Mucosa of stomach (tissue), 1 donor: ENCODE measurements around the gene PODNL1.

ENCODE experiments used
- H3K27me3 ChIP-seq: one replicate; pipeline ENCODE4 v1.7.0; 2013; ENCODE audit warnings: mild to moderate bottlenecking, low read length; ENCODE audit not compliant: control insufficient read depth, insufficient read depth
- H3K36me3 ChIP-seq: one replicate; pipeline ENCODE4 v1.7.0; 2013; ENCODE audit warnings: low read length; ENCODE audit not compliant: control insufficient read depth, insufficient read depth
- H3K4me1 ChIP-seq: one replicate; pipeline ENCODE4 v1.7.0; 2013; ENCODE audit warnings: mild to moderate bottlenecking, low read length; ENCODE audit not compliant: control insufficient read depth, insufficient read depth
- H3K4me3 ChIP-seq: one replicate; pipeline ENCODE4 v1.7.0; 2013; ENCODE audit warnings: low read length
- H3K9ac ChIP-seq: one replicate; pipeline ENCODE4 v1.7.0; 2013; ENCODE audit warnings: mild to moderate bottlenecking, low read length, moderate library complexity
- H3K9me3 ChIP-seq: one replicate; pipeline ENCODE4 v1.7.0; 2013; ENCODE audit warnings: mild to moderate bottlenecking, low read length, moderate library complexity; ENCODE audit not compliant: control insufficient read depth
- donor health status: Pancreatic carcinoma.

The PODNL1 gene

DNA sequence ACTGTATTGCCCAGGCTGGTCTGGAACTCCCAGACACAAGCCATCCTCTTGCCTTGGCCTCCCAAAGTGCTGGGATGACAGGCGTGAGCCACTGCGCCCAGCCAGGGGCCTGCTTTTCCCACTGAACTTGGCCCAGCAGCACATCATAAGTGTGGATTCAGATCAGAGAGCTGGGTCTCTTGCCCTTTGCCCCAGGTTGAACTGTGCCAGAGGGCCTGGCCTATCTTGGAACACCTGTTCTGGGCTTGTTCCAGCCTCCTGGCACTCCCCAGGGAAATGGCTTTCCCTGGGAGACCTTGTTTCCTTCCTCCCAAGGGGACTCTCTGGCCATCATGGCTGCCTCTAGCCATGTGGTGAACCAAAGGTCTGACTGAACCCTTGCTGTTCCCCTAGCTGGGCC, 28.8 kb downstream of the PODNL1 start:
- Histone ChIP-seq H3K9me3 (no peaks in the 10 kb centered on the region), H3K4me3 (no peak overlapping the region), H3K9ac (no peak overlapping the region), H3K4me1 (peaks cover 11% of the 10 kb centered on the region), H3K36me3 (no peaks in the 10 kb centered on the region), H3K27me3 (no peaks in the 10 kb centered on the region)

GRCh38 chr19:13908674-13909073, 29.5 kb downstream of the PODNL1 start:
- Histone ChIP-seq H3K9ac (no peak overlapping the region), H3K4me1 (peaks cover 11% of the 10 kb centered on the region), H3K9me3 (no peaks in the 10 kb centered on the region), H3K27me3 (no peaks in the 10 kb centered on the region), H3K4me3 (no peak overlapping the region), H3K36me3 (no peaks in the 10 kb centered on the region)

GRCh38 chr19:13906910-13907309, 31.3 kb downstream of the PODNL1 start:
- H3K9ac ChIP-seq, result peak overlapping the region; percentile 89

GRCh38 chr19:13906521-13906904, 31.7 kb downstream of the PODNL1 start:
- no peaks in the 10 kb centered on the region for H3K27me3 ChIP-seq
- peak overlapping the region; percentile 23 for H3K4me3 ChIP-seq
- peak overlapping the region; percentile 89 for H3K9ac ChIP-seq
- no peaks in the 10 kb centered on the region for H3K9me3 ChIP-seq
- peaks cover 11% of the 10 kb centered on the region for H3K4me1 ChIP-seq
- no peaks in the 10 kb centered on the region for H3K36me3 ChIP-seq

More at GRCh38 chr19:13906910-13907309, 31.3 kb downstream of the PODNL1 start:
- no peaks in the 10 kb centered on the region for H3K9me3 ChIP-seq
- H3K4me3 ChIP-seq, result peak overlapping the region; percentile 23
- no peaks in the 10 kb centered on the region for H3K27me3 ChIP-seq
- peaks cover 11% of the 10 kb centered on the region for H3K4me1 ChIP-seq
- no peaks in the 10 kb centered on the region for H3K36me3 ChIP-seq

DNA sequence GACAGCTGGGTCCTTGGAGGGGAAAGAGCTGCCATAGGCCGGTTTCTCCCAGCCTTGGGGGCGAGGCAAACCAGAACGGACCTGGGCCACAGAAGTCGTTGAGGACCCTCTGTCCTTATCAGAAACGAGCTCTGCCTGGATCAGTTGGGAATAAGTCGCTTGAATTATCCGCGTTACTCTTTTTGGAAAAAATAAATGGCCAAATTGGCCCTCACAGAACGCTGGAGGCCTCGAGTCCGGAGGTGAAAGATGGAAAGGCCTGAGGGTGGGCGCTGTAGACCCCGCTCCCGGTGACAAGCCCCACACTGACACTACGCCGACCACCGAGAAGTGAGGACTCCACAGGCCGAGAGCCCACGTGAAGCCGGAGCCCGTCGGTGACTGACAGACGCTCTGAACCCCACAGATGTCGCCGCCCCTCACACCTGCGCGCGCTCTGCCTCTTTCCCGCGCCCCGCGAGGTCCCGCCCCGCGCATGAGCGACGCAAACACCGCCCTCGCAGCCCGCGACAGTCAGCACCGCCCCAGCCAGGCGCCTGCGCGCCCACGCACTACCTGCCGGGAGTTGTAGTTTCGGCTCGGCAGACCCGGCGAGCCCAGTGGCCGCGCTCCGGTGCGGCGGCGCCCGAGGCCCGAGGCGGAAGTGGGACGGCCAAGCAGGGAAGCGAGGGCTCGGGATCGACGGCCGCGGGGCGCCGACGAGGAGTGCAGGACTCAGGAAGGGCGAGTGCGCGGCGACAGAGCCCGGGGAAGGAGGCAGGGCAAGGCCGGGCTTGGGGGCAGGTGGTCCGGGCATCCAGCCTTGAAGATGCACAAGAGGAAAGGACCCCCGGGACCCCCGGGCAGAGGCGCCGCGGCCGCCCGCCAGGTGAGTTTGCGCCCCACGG, 32.3 kb downstream of the PODNL1 start, which contains the start of the genes BRME1 and CC2D1A:
BRME1 (minus strand) TSS at position 484 of the 887 bp plus-strand sequence. CDS start 1,225 bp downstream, outside the sequence.
CC2D1A (plus strand) TSS at position 568 of the 887 bp plus-strand sequence; CDS start at position 809, 241 bp downstream.
- Histone ChIP-seq H3K4me3 (peak within 1 kb of the TSS; percentile 23), H3K27me3 (no peaks in the 10 kb centered on the region), H3K9ac (peak within 1 kb of the TSS; percentile 89), H3K9me3 (no peaks in the 10 kb centered on the region), H3K4me1 (peaks cover 11% of the 10 kb centered on the region), H3K36me3 (no peaks in the 10 kb centered on the region)

DNA sequence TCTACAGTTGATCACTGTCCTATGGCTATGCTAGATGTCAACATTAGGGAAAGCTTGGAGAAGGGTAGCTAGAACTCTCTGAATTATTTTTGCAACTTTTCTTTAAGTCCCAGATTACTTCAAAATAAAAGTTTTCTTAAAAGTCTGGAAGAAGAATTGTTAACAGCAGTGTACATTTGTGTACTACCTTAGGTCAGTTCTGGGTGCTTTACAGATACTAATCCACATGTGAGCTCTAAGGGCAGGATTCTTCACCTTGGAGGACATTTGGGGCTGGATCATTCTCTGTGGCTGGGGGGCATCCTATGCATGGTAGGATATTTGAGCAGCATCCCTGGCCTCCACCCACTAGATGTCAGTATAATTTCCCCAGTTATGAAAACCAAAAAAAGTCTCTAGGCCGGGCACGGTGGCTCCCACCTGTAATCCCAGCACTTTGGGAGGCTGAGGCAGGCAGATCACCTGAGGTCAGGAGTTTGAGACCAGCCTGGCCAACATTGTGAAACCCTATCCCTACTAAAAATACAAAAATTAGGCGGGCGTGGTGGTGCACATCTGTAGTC, 35.1 kb downstream of the PODNL1 start:
- H3K4me3 ChIP-seq, result no peak overlapping the region
- no peak overlapping the region for H3K9ac ChIP-seq
- H3K36me3 ChIP-seq, result no peaks in the 10 kb centered on the region
- H3K27me3 ChIP-seq, result no peaks in the 10 kb centered on the region
- H3K4me1 ChIP-seq, result peaks cover 11% of the 10 kb centered on the region
- no peaks in the 10 kb centered on the region for H3K9me3 ChIP-seq

- H3K4me3 ChIP-seq, result no peak overlapping the region
- no peaks in the 10 kb centered on the region for H3K9me3 ChIP-seq
- no peaks in the 10 kb centered on the region for H3K36me3 ChIP-seq
- H3K27me3 ChIP-seq, result no peaks in the 10 kb centered on the region
- no peaks in the 10 kb centered on the region for H3K4me1 ChIP-seq
- H3K9ac ChIP-seq, result no peak overlapping the region
These were observed 38.2 kb downstream of the PODNL1 start for GRCh38 chr19:13899912-13900584.

DNA sequence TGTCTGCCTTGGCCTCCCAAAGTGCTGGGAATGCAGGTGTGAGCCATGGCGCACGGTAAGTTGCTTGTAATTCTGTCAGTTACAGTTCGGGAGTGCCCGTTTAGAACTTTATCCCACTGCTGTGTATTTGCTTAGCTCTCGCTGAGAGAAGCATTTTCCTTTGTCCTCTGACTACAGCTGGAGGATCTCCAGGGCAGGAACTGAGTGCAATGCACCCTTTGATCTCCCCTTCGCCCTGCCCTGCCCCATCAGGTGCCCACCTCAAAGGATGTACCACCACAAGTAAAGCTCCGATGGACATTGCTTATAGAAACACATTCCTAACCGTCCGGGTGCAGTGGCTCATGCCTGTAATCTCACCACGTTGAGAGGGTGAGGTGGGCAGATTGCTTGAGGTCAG, 38.8 kb downstream of the PODNL1 start:
- H3K4me1 ChIP-seq, result no peaks in the 10 kb centered on the region
- no peaks in the 10 kb centered on the region for H3K27me3 ChIP-seq
- no peak overlapping the region for H3K9ac ChIP-seq
- no peak overlapping the region for H3K4me3 ChIP-seq
- no peaks in the 10 kb centered on the region for H3K9me3 ChIP-seq
- H3K36me3 ChIP-seq, result no peaks in the 10 kb centered on the region

DNA sequence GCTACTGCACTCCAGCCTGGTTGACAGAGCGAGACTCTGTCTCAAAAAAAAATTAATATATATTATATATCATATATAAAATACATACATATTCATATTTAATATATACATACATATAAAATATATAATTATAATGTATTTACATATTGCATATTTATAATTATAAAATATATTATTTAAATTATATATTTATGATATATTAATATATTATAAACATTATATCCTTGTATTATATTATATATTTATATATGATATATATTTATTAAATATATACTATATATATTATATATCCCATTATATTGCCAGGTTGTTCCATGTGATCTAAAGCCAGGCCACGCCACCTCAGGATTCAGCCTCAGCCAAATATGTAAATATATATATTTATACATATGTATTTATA, 42.0 kb downstream of the PODNL1 start:
- no peaks in the 10 kb centered on the region for H3K4me1 ChIP-seq
- H3K4me3 ChIP-seq, result no peak overlapping the region
- no peaks in the 10 kb centered on the region for H3K36me3 ChIP-seq
- H3K27me3 ChIP-seq, result no peaks in the 10 kb centered on the region
- no peak overlapping the region for H3K9ac ChIP-seq
- H3K9me3 ChIP-seq, result no peaks in the 10 kb centered on the region

DNA sequence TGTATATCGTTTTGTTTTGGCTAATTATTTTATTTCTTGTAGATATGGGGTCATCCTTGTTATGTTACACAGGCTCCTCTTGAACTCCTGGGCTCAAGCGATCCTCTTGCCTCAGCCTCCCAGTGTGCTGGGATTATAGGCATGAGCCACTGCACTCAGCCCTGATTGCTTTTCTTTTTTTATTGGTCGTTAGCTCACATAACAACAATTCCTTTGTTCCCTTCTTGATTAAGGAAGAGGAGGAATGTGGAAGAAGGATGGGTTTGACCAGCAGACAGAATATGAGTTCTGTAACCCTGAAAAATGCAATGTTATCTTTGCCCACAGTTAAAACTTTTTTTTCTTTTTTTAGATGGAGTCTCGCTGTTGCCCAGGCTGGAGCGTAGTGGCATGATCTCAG, 43.7 kb downstream of the PODNL1 start:
- no peaks in the 10 kb centered on the region for H3K27me3 ChIP-seq
- H3K9ac ChIP-seq, result no peak overlapping the region
- no peak overlapping the region for H3K4me3 ChIP-seq
- no peaks in the 10 kb centered on the region for H3K4me1 ChIP-seq
- no peaks in the 10 kb centered on the region for H3K9me3 ChIP-seq
- no peaks in the 10 kb centered on the region for H3K36me3 ChIP-seq

DNA sequence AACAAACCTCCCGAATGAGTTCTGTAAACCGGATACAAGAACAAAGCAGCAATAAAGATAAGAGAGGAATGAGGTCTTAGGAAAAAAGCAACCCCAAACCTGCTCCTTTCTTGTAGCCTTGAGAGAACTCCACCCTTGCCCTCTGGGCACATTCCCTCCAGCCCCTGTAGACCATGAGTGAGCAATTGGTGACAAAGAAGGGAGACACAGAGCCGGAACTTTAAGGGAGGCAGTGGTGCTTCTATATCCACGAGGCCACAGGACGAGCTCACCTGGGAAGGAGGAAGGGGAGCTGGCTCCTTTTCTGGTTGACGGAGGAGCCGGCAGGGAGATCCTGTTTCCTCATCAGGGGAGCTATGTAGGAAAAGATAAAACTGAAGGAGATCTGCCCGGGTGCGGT, 45.3 kb downstream of the PODNL1 start:
- Histone ChIP-seq H3K27me3 (no peaks in the 10 kb centered on the region), H3K9me3 (no peaks in the 10 kb centered on the region), H3K36me3 (no peaks in the 10 kb centered on the region), H3K9ac (no peak overlapping the region), H3K4me3 (no peak overlapping the region), H3K4me1 (peaks cover 12% of the 10 kb centered on the region)

GRCh38 chr19:13890136-13890535, 48.1 kb downstream of the PODNL1 start:
- Histone ChIP-seq H3K27me3 (no peaks in the 10 kb centered on the region), H3K9me3 (no peaks in the 10 kb centered on the region), H3K4me3 (no peak overlapping the region), H3K4me1 (peaks cover 39% of the 10 kb centered on the region), H3K36me3 (no peaks in the 10 kb centered on the region), H3K9ac (no peak overlapping the region)
